SIG-M5 treated with dmso at 0.1 percent for 504 hours (cell line): ENCODE results near the gene TDRD5.
"Not testable (repeated sequence)": the region's sequence is repeated elsewhere in the genome, so short reads cannot be mapped to it uniquely, and the experiment has no call there.

ENCODE experiments used
- DNase-seq: peaks from one replicate; lab custom pipeline; 2025; ENCODE audit not compliant: unreplicated experiment; lab: John Stamatoyannopoulos, UW

TDRD5 gene

GRCh38 chr1:179599623-179600249 is 8.1 kb downstream of the TDRD5 start:
- peak; percentile 65 for DNase-seq

- DNase-seq: no peak
Measured at GRCh38 chr1:179601093-179601492, 9.5 kb downstream of the TDRD5 start.

- DNase-seq: no peak
Measured at GRCh38 chr1:179612361-179612760, 20.7 kb downstream of the TDRD5 start.

GRCh38 chr1:179630719-179631118 is 39.1 kb downstream of the TDRD5 start:
- DNase-seq: no peak

- DNase-seq: no peak
Measured at GRCh38 chr1:179632868-179633267, 41.2 kb downstream of the TDRD5 start.

- no peak for DNase-seq
Measured at GRCh38 chr1:179637211-179637860, 45.7 kb downstream of the TDRD5 start.

- DNase-seq: no peak
Measured at GRCh38 chr1:179661018-179661417, 69.4 kb downstream of the TDRD5 start.

- DNase-seq: no peak
Measured at GRCh38 chr1:179663810-179664209, 72.2 kb downstream of the TDRD5 start.

- DNase-seq: no peak
Measured at GRCh38 chr1:179677882-179678281, 86.2 kb downstream of the TDRD5 start.

- not testable (repeated sequence) for DNase-seq
Measured at GRCh38 chr1:179694530-179694929, 102.9 kb downstream of the TDRD5 start.

- no peak for DNase-seq
Measured at GRCh38 chr1:179702946-179703539, 111.4 kb downstream of the TDRD5 start.

- peak; percentile 83 for DNase-seq
Measured at GRCh38 chr1:179706339-179706941, 114.8 kb downstream of the TDRD5 start.

GRCh38 chr1:179707406-179707805 is 115.8 kb downstream of the TDRD5 start:
- no peak for DNase-seq

- DNase-seq: no peak
Measured at GRCh38 chr1:179708434-179709195, 117.0 kb downstream of the TDRD5 start.

GRCh38 chr1:179709841-179710329 is 118.3 kb downstream of the TDRD5 start:
- DNase-seq: no peak

- DNase-seq: no peak
Measured at GRCh38 chr1:179714159-179714558, 122.5 kb downstream of the TDRD5 start.

- no peak for DNase-seq
Measured at GRCh38 chr1:179714623-179715022, 123.0 kb downstream of the TDRD5 start.

- DNase-seq: no peak
Measured at GRCh38 chr1:179719272-179719671, 127.6 kb downstream of the TDRD5 start.

- no peak for DNase-seq
Measured at GRCh38 chr1:179728271-179728670, 136.6 kb downstream of the TDRD5 start.

GRCh38 chr1:179729881-179730280 is 138.2 kb downstream of the TDRD5 start:
- no peak for DNase-seq

- no peak for DNase-seq
Measured at GRCh38 chr1:179731643-179732042, 140.0 kb downstream of the TDRD5 start.
